ENCODE measurements around the gene PTPN21.

Gene PTPN21

GRCh38 chr14:88554457-88555286 lies at the start of gene PTPN21:
Gene PTPN21, minus strand, starts transcription at chr14:88555007. Its CDS starts 4,590 bp downstream, at chr14:88550417.
- DNase-seq (ENCODE audit: low read depth in 2 of 2), result no peak

GRCh38 chr14:88604212-88604611 lies 49.4 kb upstream of the PTPN21 start:
- no peak for DNase-seq (ENCODE audit: low read depth in 2 of 2)

- DNase-seq (ENCODE audit: low read depth in 2 of 2), result no peak
These were observed 45.1 kb upstream of the PTPN21 start for GRCh38 chr14:88599761-88600439.

GRCh38 chr14:88599326-88599725 lies 44.5 kb upstream of the PTPN21 start:
- DNase-seq (ENCODE audit: low read depth in 2 of 2), result no peak

DNA sequence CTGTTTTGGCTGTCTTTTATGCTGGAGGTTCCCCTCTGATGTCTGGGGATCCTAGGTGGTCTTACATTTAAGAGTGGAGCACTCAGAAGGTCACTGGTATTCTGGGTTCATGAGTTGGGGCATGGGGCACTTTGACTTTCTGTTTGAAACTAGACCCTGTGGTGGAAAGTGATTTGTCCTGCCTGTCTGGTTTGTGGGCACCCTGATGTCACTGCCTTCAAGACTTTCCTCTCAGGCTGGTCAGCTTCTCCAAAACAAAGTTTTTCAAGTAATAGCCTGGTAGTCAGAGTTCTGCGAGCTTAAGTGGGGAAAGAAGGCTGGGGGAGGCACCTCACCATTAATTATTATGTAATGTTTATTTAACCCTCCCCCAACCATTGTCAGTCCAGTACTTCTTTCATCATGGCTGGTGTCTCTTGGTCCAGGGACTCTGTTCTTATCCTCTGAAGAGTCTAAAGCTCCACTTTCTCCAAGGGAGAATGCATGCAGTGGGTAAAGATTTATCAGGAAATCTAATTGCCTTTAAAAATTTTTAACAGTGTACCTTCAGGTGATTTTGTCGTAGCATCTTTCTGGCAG lies 43.4 kb upstream of the PTPN21 start:
- no peak for DNase-seq (ENCODE audit: low read depth in 2 of 2)

- DNase-seq (ENCODE audit: low read depth in 2 of 2), result no peak
These were observed 42.8 kb upstream of the PTPN21 start for GRCh38 chr14:88597601-88598000.

DNA sequence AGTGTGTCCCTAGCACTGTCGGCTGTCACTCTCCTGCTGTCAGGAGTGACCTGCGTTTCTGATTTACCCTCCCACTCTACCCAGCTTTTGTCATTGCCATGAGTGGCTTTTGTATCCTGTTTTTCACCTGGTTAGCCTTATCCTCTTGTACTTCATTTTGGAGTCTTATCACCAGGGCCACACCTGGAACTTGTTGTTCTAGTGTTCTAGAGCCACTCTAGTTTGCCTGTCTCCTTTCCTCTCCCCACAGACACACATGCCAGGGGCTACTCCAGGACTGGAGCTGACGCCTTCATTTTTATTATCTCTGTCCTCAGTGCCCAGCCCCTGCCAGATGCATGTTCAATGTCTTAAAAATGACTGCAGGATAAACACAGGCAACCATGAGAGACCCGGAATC lies 42.2 kb upstream of the PTPN21 start:
- DNase-seq (ENCODE audit: low read depth in 2 of 2), result no peak

DNA sequence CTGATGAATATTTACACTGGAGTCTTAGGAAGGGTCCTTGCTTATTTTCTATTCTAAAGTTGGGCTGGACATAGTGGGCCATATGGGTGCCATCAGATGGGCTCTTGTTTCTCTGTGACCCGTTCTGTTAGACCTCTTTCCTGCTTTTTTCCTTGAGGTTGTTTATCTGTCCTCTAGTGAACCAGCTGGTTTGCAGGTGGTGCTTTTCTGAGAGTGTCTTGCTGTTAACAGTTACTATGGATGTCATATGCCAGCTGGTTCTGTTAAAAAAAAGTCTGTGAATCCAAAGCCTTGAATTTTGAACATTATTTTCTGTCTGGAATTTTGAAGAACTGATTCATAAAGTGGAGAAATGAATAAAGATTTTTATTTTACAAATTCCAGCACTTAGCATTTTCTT lies 37.2 kb upstream of the PTPN21 start:
- no peak for DNase-seq (ENCODE audit: low read depth in 2 of 2)

GRCh38 chr14:88590173-88590572 lies 35.4 kb upstream of the PTPN21 start:
- DNase-seq (ENCODE audit: low read depth in 2 of 2), result no peak

- no peak for DNase-seq (ENCODE audit: low read depth in 2 of 2)
These were observed 33.3 kb upstream of the PTPN21 start for GRCh38 chr14:88588081-88588480.

GRCh38 chr14:88584451-88584850 lies 29.6 kb upstream of the PTPN21 start:
- no peak for DNase-seq (ENCODE audit: low read depth in 2 of 2)

DNA sequence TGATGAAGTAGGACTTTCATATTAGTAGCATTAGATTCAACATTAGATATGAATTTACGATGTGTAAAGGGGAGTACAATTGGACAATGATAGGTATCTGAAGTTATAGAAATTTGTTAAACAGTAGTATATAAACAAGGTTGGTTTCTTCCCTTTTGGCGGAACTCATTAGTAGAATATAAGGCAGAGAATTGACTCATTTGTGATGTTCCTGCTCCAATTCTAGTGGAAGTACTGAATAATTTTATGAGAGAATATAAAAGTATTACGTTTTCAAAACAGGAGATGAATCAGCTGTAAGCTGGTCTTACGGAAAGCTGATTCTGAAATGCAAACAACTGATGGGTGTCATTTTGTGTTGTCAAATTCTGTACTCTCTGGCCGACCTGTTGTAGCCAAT lies 21.4 kb upstream of the PTPN21 start:
- no peak for DNase-seq (ENCODE audit: low read depth in 2 of 2)

GRCh38 chr14:88572117-88572516 lies 17.3 kb upstream of the PTPN21 start:
- DNase-seq (ENCODE audit: low read depth in 2 of 2), result no peak

DNA sequence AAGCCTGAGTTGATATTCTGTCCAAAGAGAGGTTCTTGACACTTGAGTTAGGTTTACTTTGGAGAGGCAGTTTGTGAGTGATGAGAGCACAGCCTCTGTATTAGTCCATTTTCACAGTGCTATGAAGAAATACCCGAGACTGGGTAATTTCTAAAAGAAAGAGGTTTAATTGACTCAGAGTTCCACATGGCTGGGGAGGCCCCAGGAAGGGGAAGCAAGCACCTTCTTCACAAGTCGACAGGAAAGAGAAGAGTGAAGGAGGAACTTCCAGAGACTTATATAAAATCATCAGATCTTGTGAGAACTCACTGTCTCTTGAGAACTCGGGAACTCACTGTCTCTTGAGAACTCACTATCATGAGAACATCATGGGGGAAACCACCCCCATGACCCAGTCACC lies 13.4 kb upstream of the PTPN21 start:
- DNase-seq (ENCODE audit: low read depth in 2 of 2), result no peak

GRCh38 chr14:88565427-88565826 lies 10.6 kb upstream of the PTPN21 start:
- no peak for DNase-seq (ENCODE audit: low read depth in 2 of 2)

GRCh38 chr14:88563845-88564244 lies 9.0 kb upstream of the PTPN21 start:
- DNase-seq (ENCODE audit: low read depth in 2 of 2), result no peak

- peak; percentile 70 to 84 for DNase-seq (ENCODE audit: low read depth in 2 of 2)
These were observed 8.3 kb upstream of the PTPN21 start, which contains the start of gene ZC3H14 for GRCh38 chr14:88562831-88563686. Gene ZC3H14, plus strand, starts transcription at chr14:88563037. Its CDS starts 97 bp downstream, at chr14:88563134.

- DNase-seq (ENCODE audit: low read depth in 2 of 2), result no peak
These were observed 7.7 kb upstream of the PTPN21 start for GRCh38 chr14:88562532-88562830.

DNA sequence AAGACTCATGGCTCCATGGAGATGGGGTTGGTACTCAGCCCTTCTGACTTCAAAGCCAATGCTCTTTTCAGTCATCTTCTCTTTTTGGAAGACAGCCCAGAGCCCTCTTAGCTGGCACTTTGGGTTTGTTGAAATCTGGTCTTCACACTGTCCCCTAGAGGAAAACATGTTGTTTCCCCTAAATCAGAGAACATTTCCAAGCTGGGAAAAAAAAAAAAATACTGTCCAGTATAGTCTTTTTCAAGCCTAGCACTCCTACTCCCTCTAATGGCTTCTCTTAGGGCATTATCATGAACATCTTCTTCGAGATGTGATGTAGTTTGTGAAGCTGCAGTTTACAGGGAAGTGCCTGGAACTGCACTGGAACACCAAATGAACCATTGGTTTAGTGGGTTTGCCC lies 5.0 kb upstream of the PTPN21 start:
- DNase-seq (ENCODE audit: low read depth in 2 of 2), result no peak

GRCh38 chr14:88556581-88556980 lies 1.8 kb upstream of the PTPN21 start:
- no peak for DNase-seq (ENCODE audit: low read depth in 2 of 2)

DNA sequence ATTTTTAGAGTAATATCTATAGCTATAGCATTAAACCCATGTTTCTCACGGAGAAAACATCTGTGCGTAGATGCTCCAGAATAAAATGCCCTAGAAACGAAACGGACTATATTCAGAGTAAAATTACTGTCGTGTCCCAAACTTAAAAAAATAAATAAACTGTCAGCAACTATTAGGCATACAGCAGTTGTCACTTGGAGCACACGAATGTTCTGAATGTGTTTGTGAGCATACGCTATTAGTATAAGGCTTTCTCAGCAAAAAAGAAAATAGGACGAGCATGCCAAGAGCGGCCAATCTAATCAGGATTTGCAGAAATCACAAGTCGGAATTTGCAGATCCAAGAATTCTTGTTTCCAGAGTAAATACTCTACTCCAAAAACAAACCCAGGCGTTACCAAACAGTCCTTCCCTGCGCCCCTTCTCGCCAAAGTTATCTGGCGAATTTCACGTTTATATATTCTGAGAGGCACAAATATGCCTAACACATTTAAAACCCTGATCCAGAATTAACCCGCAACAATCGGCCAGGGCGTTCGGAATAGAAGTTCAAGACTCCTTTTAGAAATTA lies 836 bp downstream of the PTPN21 start:
- DNase-seq (ENCODE audit: low read depth in 2 of 2), result no peak

DNA sequence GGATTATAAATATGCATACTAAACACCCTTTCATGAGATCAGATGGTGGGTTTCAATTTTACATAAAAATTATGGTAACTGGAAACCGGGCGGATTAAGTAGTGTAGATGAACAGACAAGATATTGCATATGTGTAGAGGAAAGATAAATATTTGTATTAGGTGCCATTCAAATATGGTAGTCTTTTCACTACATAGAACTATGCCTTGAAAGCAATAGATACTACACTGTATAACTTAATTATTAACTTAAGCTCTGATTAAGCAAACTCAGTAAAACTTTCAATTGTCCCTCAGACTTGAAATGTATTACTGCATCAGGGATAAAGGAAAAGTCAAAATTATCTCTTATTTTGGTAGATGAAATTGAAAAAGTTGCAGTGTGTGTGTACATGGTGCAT lies 1.9 kb downstream of the PTPN21 start:
- no peak for DNase-seq (ENCODE audit: low read depth in 2 of 2)

All from stimulated activated CD8-positive, alpha-beta memory T cell treated with anti-CD3 and anti-CD28 coated beads, Interleukin-15, amount 100 ng/mL, for 4 hours (primary cell).